ENCODE data around the gene HOXA10.

Gene HOXA10

DNA sequence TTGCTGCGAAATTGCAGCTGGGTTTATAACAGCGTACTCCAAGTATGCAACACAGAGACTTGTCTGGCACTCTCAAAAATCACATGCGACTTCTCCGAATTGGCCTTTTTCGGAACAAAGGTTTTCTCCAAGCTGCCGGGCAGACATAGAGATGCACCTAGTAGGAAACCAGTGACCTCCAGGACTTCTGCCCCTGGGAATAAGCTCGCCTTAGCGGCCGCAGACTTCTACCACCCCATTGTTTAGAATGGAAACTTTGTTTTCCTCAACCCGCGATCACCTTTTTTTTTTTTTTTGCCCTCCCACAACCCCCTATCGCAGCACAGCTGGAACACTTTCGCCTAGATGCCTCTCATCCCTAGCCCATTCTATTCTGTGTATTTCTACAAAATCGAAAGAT lies 4.9 kb upstream of the HOXA10 start:
- no peak for DNase-seq

DNA sequence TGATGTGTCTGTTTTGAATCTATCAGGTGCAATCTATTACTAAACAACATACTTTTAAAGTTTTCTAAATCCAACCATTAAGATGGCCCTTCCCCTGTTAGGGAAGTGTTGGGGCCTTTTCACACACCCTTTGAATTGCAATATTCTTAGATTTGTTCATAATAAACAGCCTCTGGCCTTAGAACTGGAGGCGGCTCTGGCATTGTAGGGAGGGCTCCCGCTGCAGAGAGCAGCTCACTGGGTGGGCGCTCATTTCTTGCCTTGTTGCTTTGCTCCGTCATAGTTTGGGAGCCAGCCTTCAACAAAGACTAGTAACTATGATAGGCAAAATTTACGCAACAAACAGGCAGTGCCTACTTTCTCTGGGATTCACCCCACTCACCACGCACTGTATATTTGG lies 4.2 kb upstream of the HOXA10 start:
- DNase-seq = no peak

DNA sequence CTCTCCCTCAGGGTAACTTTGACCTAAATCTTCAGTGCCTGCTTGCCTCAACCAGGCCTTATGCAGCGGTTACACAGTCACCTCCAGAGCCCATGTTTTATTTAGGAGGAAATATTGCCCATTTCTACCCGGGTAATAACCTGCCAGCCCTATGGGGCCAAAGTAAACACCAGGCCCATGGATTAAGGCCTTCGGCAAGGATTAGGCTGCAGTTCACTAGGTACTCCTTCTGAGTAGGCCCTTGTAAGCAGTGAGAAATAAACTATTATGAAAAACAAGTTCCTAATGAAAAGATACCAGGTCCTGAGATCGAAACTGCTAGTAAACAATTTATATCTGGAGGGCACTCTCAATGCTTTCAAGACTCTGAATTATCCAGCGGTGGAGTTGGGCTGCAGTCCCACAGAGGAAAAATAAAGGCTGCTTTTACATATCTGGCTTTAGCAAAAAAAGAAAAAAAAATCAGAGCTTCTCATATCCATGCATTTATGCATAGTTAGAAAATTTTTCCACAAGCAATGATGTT lies 3.7 kb upstream of the HOXA10 start:
- no peak for DNase-seq

DNA sequence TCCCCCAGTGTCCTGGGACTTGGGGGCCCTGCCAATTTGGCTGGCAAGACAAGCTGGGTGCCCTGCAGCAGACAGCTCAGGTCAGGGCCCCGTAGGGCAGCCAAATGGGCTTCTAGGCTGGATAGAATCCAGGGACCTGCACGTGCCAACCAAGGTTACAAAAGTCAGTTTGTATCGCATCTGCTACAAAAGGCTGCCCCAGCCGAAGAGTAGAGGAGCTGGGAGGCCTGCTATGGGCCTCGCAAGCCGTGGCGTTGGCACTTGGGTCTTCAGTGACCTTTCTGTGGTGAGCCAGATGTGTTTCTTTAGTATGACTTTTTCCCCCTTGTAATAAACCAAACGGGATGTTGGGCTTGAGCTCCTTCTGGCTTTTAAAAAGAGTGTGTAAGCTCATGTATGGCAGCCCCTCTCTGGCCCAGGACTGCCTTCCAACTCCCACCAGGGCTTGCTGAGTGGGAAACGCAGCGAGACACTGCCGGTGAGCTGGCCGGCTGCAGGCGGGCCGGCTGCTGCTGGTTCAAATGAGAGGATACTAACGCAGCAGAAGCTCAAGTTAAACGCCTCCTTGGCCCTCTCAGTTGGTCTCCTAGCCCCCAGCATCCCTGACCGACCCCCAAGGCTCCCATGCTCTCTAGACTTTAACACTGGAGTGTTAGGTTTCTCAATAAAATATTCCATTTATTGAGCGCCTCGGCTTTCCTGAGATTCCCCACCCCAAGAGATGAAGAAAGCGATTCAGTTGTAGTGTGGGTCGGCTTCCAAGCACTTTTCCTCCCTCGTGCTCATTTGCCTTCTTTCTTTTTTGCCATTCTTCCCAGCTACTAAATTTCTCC lies 3.1 kb upstream of the HOXA10 start:
- peak; percentile 2 for DNase-seq

DNA sequence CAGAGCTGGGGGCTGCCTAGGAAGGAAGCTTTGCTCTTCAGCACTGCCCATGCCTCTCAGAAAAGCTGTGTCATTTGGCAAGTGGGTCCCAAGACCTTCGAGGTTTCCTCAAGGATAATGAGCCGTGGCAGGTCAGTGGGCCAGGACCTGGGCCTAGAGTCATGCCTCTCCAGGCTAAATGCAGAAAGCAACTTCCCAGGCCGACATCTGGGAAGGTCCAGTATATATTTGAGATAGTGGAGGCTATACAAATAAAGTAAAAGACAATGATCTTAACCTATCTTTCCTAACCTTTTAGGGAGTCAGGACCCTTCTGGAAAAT lies 2.4 kb upstream of the HOXA10 start:
- no peak for DNase-seq

DNA sequence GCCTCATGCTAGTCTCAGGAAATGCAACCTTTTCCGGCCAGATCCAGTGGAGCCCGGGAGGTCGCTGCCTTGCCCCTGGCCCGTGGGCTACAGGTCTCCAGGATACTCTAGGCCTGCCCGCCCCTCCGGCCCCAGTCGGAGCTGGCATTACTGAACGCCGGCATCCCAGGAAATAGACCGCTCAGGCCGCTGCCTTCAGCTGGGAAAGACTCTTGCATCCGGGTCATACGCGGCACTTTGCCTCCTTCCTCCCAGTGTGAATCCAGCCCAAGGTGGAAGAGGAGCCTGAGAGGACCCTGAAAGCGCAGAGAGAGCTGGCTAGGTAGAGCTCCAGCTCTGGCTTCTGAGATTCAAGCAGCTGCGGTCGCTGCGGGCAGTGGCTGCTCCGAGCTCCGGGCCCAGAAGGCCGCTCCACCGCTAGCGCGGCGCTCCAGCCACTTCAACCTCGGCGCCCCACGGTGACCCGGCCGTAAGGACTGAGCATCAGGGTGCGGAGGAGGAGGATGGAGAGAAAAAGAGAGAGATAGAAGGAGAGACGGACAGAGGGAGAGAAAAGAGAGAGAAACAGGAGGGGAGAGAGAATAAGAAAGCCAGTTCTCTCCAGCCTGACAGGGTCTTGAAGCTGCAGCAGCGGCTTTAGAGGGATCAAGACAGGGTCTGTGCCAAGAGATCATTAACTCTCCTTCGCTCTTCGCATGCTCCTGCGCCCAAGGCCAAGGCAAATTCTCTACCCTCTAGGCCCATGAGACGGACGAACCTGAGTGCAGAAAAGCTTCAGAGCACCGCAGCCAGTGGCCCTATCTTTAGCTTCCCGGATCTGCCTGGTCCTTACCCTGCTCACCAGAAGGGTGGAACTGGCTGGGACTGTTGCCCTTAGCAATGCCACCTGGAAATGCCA lies 1.8 kb upstream of the HOXA10 start:
- DNase-seq = no peak

DNA sequence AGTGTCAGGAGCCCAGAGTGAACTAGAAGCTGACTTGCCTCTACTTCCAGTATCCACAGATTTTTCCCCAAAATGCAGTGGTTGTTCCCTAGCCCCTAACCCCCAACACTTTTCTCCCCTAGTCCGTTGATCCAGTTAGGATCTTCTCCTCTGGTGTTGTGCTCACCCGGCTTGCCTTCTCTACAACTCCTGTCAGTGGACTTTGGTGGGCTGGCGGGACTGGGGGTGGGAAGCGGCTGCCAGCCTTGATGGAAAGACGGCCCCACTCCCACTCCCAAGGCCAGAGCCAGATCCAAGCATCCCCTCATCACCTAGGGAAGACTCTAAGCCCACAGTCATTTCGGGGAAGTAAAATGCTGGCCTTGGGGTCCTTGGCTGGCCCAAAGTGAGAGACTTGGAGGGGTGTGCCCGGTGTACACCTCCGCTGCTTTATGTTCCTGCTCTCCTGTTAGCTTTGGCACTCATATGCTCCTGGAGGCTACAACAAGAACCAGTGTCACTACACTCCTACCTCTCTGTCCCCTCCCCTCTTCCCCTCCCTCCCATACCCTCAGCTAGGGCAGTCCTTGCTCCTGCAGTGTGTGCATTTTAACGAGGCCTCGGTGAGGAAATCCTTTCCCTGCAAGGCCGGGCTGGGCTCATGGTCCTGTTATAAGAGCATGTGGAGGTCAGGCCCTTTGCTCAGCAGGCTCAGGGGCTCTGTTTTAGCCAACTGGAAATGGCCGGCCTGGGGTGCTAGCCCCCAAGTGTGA lies 930 bp upstream of the HOXA10 start:
- no peak for DNase-seq

DNA sequence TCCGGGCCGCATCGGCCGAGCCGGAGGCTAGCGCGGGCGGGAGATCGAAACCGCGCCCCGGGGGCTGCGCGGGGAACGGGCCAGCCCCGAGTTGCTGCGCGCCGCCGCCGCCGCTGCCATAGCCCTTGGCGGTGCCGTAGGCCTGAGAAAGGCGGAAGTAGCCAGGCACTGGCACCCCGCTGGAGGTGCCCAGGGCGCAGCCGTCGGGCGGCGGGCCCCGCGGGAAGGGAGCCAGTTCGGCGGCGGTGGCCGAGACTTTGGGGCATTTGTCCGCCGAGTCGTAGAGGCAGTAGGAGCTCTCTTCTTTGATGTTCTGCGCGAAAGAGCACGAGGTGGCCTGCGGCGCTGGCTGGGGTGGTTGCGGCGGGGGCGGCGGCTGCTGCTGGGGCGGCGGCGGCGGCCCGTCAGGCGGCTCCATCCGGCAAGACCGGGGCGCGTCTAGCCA lies 587 bp downstream of the HOXA10 start:
- DNase-seq = peak; percentile 28

DNA sequence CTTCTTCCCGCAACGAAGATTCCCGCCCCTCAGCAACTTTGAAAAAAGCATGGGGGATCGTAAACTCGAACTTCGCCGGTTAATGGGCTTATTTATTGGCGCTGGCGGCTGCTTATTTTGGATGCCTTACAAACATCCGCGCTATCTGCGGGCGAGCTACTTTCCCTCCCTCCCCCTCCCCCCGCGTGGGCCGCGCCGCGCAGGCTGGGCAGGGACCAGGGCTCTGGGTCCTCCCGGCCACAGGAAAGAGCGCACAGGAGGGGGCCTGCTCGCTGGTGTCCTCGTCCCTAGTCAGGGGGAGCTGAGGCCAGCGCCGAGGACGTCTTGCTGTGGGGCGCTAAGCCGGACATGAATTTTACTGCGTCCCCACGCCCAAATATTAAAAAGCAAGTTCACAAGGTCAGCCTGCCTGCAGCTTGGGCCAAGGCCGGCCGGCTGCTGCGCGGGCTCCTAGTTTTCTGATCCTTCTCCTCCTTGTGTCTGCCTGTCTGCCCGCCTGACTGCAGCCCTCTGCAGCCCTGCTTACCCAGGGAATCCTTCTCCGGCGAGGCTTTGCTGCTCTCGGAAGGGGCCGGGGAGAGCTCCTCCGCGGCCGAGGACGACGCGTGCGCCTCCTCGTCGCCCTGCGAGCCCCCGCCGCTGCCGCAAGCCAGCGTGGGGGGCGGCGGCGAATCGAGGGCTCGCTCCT lies 1.2 kb downstream of the HOXA10 start:
- peak; percentile 22 for DNase-seq

DNA sequence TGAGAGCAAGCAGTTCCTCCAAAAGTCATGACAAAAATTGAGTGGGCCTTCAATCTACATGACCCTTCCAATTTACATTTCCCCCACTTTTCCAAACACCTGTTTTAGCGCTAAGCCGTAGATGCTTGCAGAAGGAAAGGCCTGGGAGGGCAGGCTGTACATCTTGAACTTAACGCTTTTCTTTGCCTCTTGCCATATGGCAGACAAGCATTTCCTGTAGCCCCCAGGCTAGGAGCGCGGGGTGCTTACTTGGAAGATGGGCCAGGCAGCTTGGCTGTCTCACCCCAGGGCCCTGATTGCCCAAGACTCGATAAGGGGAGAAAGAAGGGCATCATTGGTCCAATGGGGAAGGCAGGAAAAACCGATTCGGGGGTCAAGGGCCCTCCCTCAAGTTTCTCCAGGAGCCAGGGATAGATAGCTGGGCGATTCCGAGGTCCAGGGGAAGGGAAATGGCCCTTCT lies 1.8 kb downstream of the HOXA10 start:
- peak; percentile 4 for DNase-seq

DNA sequence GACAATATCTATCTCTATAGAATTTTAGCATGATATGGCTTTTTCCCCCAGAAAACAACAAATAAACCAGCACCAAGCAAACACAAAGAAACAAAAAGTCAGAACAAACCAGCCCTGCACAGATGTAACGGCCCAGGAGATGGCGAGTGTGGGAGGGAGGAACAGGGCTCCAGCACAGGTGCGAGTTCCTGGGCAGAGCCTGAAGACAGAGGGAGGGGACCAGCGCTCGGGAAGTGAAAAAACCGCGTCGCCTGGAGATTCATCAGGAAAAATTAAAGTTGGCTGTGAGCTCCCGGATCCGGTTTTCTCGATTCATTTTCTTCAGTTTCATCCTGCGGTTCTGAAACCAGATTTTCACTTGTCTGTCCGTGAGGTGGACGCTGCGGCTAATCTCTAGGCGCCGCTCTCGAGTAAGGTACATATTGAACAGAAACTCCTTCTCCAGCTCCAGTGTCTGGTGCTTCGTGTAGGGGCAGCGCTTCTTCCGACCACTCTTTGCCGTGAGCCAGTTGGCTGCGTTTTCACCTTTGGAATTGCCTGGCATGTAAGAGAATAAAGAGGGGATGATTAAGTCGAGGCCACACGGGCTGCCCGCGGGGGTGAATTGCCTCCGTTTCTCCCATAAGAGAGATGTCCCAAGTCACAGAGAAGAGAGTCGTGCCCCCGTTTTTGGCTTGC lies 2.3 kb downstream of the HOXA10 start:
- DNase-seq = peak; percentile 25

DNA sequence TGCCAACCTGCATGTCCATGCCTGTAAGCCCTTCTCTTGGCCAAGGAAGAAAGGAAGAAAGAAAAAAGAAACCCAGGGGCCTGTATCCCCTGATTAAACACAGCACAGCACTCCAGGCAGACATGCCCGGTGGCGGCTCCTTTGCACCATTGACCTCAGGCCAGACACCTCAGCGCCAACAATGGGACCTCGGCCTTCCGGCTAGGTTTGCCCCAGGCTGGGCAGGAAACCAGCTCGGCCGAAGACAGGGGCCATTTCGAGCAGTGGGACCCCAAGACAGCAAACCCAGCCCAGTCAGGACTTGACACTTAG lies 2.8 kb downstream of the HOXA10 start:
- peak; percentile 6 for DNase-seq

DNA sequence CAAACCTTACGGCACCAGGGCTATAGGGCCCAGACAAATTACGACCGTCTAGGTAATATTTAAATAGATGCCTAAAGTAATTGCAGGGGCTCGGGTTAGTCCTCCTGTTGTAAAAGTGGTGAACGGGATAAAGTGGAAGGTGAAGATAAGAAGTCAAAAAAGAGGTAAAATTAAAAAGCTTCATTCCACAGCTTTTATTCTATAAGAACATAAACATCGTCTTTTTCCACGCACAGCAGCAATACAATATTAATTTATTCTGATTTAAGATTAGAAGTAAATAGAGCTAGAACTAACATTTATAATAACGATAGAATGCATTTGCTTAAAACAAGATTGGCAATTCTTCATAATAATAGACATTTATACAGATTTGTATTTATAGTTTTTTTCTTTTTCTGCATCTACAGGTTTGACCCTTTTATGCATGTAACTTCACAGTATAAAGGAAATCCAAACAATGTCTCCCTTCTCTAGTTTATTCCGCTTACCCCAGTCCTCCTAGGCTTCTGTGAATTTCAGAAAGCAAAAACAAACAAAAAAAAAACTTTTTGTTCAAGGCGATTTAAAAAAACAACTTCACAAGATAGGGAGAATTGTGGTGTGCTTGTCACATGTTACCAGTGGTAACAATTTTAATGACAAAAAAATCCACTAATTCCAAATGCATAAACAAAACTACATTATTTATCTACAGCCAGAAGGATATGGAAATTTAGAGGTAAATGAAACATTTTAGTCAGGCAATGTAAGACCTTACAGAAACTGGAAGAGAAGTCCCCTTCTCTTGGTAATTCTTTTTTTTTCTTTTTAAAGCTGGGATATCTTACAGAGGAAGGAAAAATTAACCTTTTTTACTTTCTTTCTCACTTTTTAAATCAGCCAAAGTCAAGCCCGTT lies 3.4 kb downstream of the HOXA10 start:
- DNase-seq = no peak

DNA sequence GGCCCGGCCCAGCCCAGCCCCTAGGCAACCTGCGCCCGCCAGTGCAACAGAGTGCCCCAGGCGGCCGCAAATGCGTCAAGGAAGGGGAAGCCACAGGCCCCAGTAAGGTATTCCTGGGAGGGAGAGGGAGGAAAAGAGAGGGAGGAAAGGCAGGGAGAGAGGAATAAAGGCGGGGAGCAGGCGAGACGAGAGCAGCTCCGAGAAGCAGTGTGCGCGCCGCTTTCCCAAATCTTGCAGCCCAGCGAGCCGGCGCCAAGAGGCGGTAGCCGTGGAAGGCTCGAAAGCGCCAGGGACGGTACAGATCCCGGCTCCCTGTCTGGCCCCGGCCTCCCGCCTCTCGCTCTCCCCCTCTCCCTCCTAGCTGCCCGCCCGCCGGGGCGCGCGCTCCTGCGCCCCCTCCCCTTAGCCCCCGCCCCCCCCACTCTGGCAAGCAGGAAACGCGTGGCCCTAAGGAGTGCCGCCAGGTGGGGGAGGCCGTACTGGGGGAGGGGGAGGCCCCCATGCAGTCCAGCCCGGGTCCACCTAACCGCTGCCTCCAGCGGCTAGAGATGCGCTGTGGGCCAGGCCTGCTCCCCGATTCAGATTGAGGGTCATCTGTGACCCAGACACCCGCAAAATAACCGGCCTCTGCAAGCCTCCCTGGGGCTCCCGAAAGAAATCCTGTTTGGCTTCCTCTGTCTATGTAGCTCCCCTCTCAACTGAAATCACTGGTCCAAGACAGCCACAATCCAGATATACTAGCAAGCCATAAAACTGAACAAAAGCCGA lies 4.3 kb downstream of the HOXA10 start:
- DNase-seq = no peak

DNA sequence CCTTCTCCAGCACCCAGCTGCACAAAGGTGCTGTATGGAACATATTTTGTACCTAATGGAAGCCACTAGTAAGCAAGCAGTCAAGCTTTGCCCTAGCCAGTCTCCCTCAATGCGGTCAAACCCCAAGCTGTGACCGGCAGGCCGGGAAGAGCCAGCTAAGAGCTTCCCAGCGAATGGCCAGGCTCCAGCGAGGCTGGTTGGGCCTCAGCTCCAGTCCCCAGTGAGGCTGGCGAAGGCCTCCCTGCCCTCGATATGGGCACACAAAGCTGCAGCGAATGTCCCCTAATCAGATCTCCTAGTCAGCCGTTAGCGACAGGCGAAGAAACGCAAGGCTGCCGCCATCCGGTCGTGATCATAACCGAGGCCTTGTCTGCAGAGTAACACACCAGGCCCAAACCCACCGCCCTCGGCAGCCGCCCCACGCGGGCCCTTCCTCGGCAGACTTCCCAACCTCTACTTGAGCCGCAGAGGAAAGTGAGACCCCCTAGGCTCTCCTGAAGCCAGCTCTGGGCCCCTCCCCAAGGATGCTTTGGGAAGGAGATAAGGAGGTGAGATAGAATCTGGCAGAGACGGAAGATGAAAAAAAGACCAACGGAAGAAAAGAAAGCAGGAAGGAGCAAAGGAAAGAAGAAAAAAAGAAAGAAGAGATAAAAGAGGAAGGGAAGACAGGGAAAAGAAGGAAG lies 5.7 kb downstream of the HOXA10 start:
- peak; percentile 62 for DNase-seq

DNA sequence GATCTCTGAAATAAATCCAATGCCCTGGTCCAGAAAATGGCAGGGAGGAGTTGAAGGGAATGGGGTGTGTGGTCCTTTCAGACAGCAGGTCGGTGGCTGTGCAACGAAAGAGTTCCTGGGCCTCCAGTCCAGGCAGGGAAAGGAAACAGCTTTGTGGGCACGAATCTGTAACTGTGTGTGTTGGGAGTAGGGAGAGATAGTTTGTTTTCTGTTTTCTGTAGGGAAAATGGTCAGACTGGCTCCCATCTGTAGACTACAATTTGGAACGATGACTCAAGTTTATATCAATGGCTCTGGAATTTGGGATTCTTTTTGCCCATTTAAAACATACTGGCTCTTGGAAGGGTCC lies 6.2 kb downstream of the HOXA10 start:
- DNase-seq = no peak

DNA sequence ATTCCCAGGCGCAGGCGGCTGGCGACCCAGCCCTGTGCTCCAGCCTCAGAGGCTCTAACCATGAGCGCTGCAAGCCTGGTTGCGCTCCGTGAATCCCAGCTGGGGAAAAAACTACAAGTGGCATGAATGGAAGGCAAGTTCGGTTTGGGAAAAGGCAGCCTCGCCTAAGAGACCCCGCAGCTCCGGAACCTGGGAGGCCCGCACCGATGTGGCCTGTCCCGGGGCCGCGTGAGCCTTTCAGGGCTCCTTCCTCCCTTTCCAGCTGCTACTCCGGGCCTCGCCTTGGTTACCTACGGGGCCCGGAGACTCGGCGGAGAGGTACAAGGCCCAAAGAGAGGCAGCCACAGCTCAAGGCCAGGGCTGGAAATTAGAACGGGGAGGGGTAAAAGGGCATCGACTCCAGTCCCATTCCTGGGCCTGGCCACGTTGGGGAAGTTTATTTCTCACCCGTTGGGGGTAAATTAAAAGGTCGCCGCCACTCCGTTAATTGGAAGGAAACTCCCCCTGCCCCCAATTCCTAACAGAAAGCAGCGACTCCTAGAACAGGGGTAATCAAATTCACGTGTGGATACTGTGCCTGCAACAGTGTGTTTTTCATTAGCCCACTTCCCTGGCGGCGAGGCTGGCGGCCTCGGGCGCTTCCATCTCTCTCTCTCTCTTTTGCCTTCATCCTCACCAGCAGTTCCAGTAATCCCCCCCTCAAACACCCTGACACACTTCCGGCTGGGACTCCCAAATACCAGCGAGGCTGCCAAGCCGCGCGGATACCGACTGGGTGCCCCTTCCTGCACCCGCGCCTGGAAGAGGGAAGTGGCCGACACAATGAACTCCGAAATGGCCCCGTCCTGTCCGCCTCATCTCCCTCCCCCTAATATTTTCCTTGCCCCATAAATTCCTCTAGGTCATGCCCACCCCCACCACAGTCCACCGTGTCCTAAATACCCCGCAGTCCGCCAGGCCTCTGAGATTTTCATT lies 7.3 kb downstream of the HOXA10 start:
- DNase-seq = no peak

DNA sequence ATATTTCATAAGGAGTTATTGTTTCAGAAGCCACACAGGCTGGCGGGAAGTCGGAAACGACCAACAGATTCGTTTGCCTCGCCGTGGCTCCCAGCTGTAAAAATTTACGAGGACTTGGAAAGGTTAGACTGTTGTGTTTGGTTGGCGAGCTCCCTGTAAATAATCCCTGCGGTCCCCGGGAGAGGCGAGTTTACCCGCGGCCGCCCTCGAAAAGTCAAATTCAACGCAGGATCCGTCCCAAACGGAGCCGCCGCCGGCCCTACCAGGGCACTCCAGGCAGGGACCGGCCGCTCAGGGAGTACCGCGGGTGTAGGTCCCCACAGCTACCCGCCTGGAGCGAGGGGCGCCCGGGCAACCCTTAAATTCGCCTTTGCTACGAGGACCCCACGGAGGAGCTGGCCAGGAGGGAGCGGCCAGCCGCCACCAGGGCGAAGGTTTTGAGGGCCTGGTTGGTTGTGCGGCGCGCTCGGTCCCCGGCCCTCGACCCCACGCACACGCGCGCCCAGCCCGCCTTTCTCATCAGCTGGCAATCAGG lies 8.1 kb downstream of the HOXA10 start:
- DNase-seq = no peak
